Uterus (tissue), 4 donors: ENCODE measurements around the gene SPCS1. TPM values are rescaled to one million over a fixed set of nuclear protein-coding genes. Genes with fewer than 3 reads are reported as not detected.

Experiments
- DNase-seq, 2 donors: peaks; one replicate each; pipeline ENCODE4 v3.0.0-alpha.2; 2019 to 2020
- H3K27ac ChIP-seq, 2 donors: fragments of 200-600 bp; sonication (generic); 1 replicate in 1 of 2; 2 replicates in 1 of 2; pipeline ENCODE4 v1.5.1; 2016 to 2018
- H3K27me3 ChIP-seq, 2 donors: fragments of 200-600 bp; sonication (generic); one replicate each; pipeline ENCODE4 v1.5.1; 2018 to 2019; ENCODE audit warnings: control low read depth in 1 of 2
- H3K36me3 ChIP-seq, 2 donors: fragments of 200-600 bp; sonication (generic); one replicate each; pipeline ENCODE4 v1.5.1; 2019; ENCODE audit warnings: control low read depth in 1 of 2
- H3K4me1 ChIP-seq, 2 donors: fragments of 200-600 bp; sonication (generic); one replicate each; pipeline ENCODE4 v1.5.1; 2018 to 2019; ENCODE audit warnings: control low read depth in 1 of 2
- H3K4me3 ChIP-seq, 2 donors: fragments of 200-600 bp; sonication (generic); 1 replicate in 1 of 2; 2 replicates in 1 of 2; pipeline ENCODE4 v1.5.1; 2018 to 2019; ENCODE audit warnings: mild to moderate bottlenecking in 1 of 2
- H3K9me3 ChIP-seq, 2 donors: fragments of 200-600 bp; sonication (generic); one replicate each; pipeline ENCODE4 v1.5.1; 2019; ENCODE audit warnings: control low read depth in 1 of 2
- CTCF ChIP-seq, 4 experiments: fragments of 200-600 bp in 2 of 4; fragments of 450-650 bp in 2 of 4; sonication (generic) in 2 of 4; IDR thresholded peaks; one replicate each; pipeline ENCODE4 v1.5.1; 2016 to 2019; ENCODE audit warnings: antibody characterized with exemption in 4 of 4, mild to moderate bottlenecking in 2 of 4, moderate library complexity in 1 of 4
- POLR2A ChIP-seq, 2 donors: fragments of 450-650 bp; IDR thresholded peaks; one replicate each; pipeline ENCODE4 v1.6.1; 2016; ENCODE audit warnings: antibody characterized with exemption in 2 of 2, mild to moderate bottlenecking in 1 of 2, moderate library complexity in 1 of 2
- intact Hi-C: fragments of 100-400 bp; cut with DNase I; formaldehyde crosslinking; loops from one replicate; pipeline ENCODE4 v1.15.1; 2023; ENCODE audit warnings: low total_unique reads
- total RNA-seq, 4 donors: library from RNA; depleted of rRNA in 3 of 4; stranded (reverse); fragments of >200 nt in 3 of 4; gene quantifications; one replicate each; pipeline versions ENCODE4 v1.1.0 to v1.2.4, GENCODE V29; 2014 to 2023
- donor health status: DM: yes; HTN: yes; CAD: no.

Gene SPCS1
- 10 to 100 TPM in 3 of 4 donors, 1 to 10 TPM in 1; 9.0 to 67.4 (median 59.1) TPM for total RNA-seq

GRCh38 chr3:52705688-52706686, at the start of gene SPCS1, which contains the start of gene GLT8D1:
SPCS1 (plus strand) TSS chr3:52706106; CDS start chr3:52706247, 141 bp downstream.
GLT8D1 (minus strand) TSS chr3:52705791; CDS start chr3:52700460, 5,331 bp downstream.
- DNase-seq, result peak; percentile 75 to 83
- intact Hi-C loops, result no loop called here

GRCh38 chr3:52660046-52660445, 45.9 kb upstream of the SPCS1 start:
- H3K9me3 ChIP-seq, result no peaks in the 10 kb centered on the region
- H3K36me3 ChIP-seq, result no peaks in the 10 kb centered on the region
- intact Hi-C loops, result no loop called here
- no peaks in the 10 kb centered on the region for H3K4me1 ChIP-seq
- H3K27ac ChIP-seq, result no peak overlapping the region
- no peak for DNase-seq
- TF ChIP-seq CTCF (IDR thresholded peaks at IDR 0.05) (no peak), POLR2A (IDR thresholded peaks at IDR 0.05) (no peak)
- H3K4me3 ChIP-seq, result no peak overlapping the region
- H3K27me3 ChIP-seq, result no peaks in the 10 kb centered on the region

More at GRCh38 chr3:52705688-52706686, at the start of gene SPCS1, which contains the start of gene GLT8D1:
- TF ChIP-seq POLR2A (IDR thresholded peaks at IDR 0.05), result peak; percentile 45 to 70
- peak in 1 of 4 experiments; percentile 2 for TF ChIP-seq CTCF (IDR thresholded peaks at IDR 0.05)
- H3K36me3 ChIP-seq, result no peaks in the 10 kb centered on the region
- H3K9me3 ChIP-seq, result no peaks in the 10 kb centered on the region
- H3K4me3 ChIP-seq, result peak within 1 kb of the TSS; percentile 64 to 75
- peak within 1 kb of the TSS; percentile 85 to 88 for H3K27ac ChIP-seq
- no peaks in the 10 kb centered on the region for H3K27me3 ChIP-seq
- H3K4me1 ChIP-seq, result peaks cover 7 to 16% of the 10 kb centered on the region in 2 donors

GRCh38 chr3:52663098-52663497, 42.8 kb upstream of the SPCS1 start:
- Histone ChIP-seq H3K27ac (no peak overlapping the region), H3K4me3 (no peak overlapping the region), H3K36me3 (no peaks in the 10 kb centered on the region), H3K9me3 (no peaks in the 10 kb centered on the region), H3K4me1 (no peaks in the 10 kb centered on the region), H3K27me3 (no peaks in the 10 kb centered on the region)
- no peak for DNase-seq
- intact Hi-C loops, result no loop called here
- no peak for TF ChIP-seq POLR2A (IDR thresholded peaks at IDR 0.05)
- no peak for TF ChIP-seq CTCF (IDR thresholded peaks at IDR 0.05)

GRCh38 chr3:52670621-52671521, 35.0 kb upstream of the SPCS1 start:
- no peaks in the 10 kb centered on the region for H3K9me3 ChIP-seq
- H3K27ac ChIP-seq, result peak overlapping the region in 1 of 2 donors; percentile 34
- no peaks in the 10 kb centered on the region for H3K27me3 ChIP-seq
- H3K4me1 ChIP-seq, result no peaks in the 10 kb centered on the region
- no peak overlapping the region for H3K4me3 ChIP-seq
- no peak for TF ChIP-seq CTCF (IDR thresholded peaks at IDR 0.05)
- TF ChIP-seq POLR2A (IDR thresholded peaks at IDR 0.05), result no peak
- intact Hi-C loops, result no loop called here
- no peak for DNase-seq
- no peaks in the 10 kb centered on the region for H3K36me3 ChIP-seq
